ENCODE results near the gene NUP107. TPM values are rescaled to one million over a fixed set of nuclear protein-coding genes. Genes with fewer than 3 reads are reported as not detected.

NUP107 gene
- total RNA-seq, 1 experiment from 2014 or later: 132 TPM

DNA sequence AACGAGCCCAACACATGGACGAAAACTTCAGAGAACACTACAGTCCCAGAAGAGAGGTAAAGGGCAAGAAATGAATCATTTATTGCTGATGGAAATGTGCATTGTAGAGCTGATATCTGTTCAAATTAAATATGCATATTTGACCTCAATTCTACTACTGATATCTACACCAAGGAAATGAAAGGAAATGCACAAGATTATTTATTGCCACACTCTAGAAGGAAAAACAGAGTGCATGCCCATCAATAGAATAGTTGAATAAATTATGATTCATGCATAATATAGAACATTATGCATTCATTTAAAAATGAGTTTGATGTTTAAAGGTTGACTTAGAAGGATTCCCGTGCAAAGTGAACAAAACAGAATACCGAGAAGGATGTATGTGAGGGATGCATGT is 15.6 kb upstream of the NUP107 start:
- Mint-ChIP-seq H3K9me3 (no peaks in the 10 kb centered on the region), H3K4me3 (no peak overlapping the region), H3K4me1 (peaks cover 20% of the 10 kb centered on the region), H3K36me3 (no peaks in the 10 kb centered on the region), H3K27me3 (ENCODE audit: low read depth) (no peaks in the 10 kb centered on the region), H3K27ac (no peak overlapping the region)
- TF ChIP-seq, protein P1, sequence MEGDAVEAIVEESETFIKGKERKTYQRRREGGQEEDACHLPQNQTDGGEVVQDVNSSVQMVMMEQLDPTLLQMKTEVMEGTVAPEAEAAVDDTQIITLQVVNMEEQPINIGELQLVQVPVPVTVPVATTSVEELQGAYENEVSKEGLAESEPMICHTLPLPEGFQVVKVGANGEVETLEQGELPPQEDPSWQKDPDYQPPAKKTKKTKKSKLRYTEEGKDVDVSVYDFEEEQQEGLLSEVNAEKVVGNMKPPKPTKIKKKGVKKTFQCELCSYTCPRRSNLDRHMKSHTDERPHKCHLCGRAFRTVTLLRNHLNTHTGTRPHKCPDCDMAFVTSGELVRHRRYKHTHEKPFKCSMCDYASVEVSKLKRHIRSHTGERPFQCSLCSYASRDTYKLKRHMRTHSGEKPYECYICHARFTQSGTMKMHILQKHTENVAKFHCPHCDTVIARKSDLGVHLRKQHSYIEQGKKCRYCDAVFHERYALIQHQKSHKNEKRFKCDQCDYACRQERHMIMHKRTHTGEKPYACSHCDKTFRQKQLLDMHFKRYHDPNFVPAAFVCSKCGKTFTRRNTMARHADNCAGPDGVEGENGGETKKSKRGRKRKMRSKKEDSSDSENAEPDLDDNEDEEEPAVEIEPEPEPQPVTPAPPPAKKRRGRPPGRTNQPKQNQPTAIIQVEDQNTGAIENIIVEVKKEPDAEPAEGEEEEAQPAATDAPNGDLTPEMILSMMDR (IDR thresholded peaks at IDR 0.05): no peak
- TF ChIP-seq ZNF425 (CRISPR knock-in tag; conservative IDR thresholded peaks at IDR 0.05) (no peak), RORB (CRISPR knock-in tag; IDR thresholded peaks at IDR 0.05) (no peak), CBFB (CRISPR knock-in tag; IDR thresholded peaks at IDR 0.05; ENCODE audit: low read depth) (no peak), OVOL2 (CRISPR knock-in tag; IDR thresholded peaks at IDR 0.05; ENCODE audit: borderline replicate concordance) (no peak), AFF4 (CRISPR knock-in tag; IDR thresholded peaks at IDR 0.05; ENCODE audit: borderline replicate concordance) (no peak), ARID4B (CRISPR knock-in tag; IDR thresholded peaks at IDR 0.05; ENCODE audit: borderline replicate concordance) (no peak), GTF2I (CRISPR knock-in tag; conservative IDR thresholded peaks at IDR 0.05) (no peak)
- TF ChIP-seq, protein P2, sequence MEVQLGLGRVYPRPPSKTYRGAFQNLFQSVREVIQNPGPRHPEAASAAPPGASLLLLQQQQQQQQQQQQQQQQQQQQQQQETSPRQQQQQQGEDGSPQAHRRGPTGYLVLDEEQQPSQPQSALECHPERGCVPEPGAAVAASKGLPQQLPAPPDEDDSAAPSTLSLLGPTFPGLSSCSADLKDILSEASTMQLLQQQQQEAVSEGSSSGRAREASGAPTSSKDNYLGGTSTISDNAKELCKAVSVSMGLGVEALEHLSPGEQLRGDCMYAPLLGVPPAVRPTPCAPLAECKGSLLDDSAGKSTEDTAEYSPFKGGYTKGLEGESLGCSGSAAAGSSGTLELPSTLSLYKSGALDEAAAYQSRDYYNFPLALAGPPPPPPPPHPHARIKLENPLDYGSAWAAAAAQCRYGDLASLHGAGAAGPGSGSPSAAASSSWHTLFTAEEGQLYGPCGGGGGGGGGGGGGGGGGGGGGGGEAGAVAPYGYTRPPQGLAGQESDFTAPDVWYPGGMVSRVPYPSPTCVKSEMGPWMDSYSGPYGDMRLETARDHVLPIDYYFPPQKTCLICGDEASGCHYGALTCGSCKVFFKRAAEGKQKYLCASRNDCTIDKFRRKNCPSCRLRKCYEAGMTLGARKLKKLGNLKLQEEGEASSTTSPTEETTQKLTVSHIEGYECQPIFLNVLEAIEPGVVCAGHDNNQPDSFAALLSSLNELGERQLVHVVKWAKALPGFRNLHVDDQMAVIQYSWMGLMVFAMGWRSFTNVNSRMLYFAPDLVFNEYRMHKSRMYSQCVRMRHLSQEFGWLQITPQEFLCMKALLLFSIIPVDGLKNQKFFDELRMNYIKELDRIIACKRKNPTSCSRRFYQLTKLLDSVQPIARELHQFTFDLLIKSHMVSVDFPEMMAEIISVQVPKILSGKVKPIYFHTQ (CRISPR knock-in tag; IDR thresholded peaks at IDR 0.05): no peak
- CTCF ChIA-PET: no interaction called here
- ATAC-seq (no peak), DNase-seq (ENCODE audit: low spot score) (no peak)
- POLR2A ChIA-PET: no interaction called here

DNA sequence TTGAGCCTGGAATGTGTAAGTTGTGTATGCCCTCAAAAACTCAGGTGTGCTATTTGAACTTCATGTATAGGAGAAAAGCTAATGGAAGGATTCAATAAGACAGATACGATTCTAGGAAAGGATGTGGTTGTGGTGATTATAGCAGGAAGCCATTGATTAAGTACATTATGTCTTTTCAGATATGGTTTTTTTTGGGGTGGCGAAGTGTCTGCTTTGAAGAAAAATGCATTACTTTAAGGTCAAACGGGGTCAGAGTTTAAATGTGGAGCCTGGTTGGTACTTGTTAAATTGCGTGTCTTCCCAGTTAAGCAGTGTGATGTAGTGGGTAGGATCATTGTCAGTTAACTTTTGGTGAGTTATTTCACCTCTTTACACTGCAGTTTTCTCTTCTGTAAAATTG is 13.0 kb upstream of the NUP107 start:
- Mint-ChIP-seq H3K27ac (no peak overlapping the region; the same call in 1 of the 2 replicates), H3K4me3 (no peak overlapping the region), H3K9me3 (no peaks in the 10 kb centered on the region), H3K4me1 (peaks cover 3% of the 10 kb centered on the region; the same call in 1 of the 2 replicates), H3K27me3 (ENCODE audit: low read depth) (no peaks in the 10 kb centered on the region), H3K36me3 (no peaks in the 10 kb centered on the region)
- DNase-seq (ENCODE audit: low spot score): no peak
- ChIA-PET POLR2A (no interaction called here), CTCF (no interaction called here)
- ATAC-seq: no peak
- TF ChIP-seq RORB (CRISPR knock-in tag; IDR thresholded peaks at IDR 0.05) (no peak), ZNF138 (CRISPR knock-in tag; conservative IDR thresholded peaks at IDR 0.05) (no peak), ETV6 (CRISPR knock-in tag; IDR thresholded peaks at IDR 0.05) (no peak), FOXP1 (CRISPR knock-in tag; IDR thresholded peaks at IDR 0.05; ENCODE audit: borderline replicate concordance) (no peak), ERG (CRISPR knock-in tag; IDR thresholded peaks at IDR 0.05) (no peak), TCF7 (CRISPR knock-in tag; IDR thresholded peaks at IDR 0.05; ENCODE audit: low read depth) (no peak), CDX4 (CRISPR knock-in tag; IDR thresholded peaks at IDR 0.05; ENCODE audit: borderline replicate concordance) (no peak), GRHL2 (CRISPR knock-in tag; IDR thresholded peaks at IDR 0.05; ENCODE audit: insufficient replicate concordance, severe bottlenecking) (no peak), NFYB (CRISPR knock-in tag; conservative IDR thresholded peaks at IDR 0.05; ENCODE audit: low read depth) (no peak), CBFB (CRISPR knock-in tag; IDR thresholded peaks at IDR 0.05; ENCODE audit: low read depth) (no peak)
